Measurements from ENCODE around the gene SNX5. TPM values are rescaled to one million over a fixed set of nuclear protein-coding genes. Genes with fewer than 3 reads are reported as not detected.

The SNX5 gene
- total RNA-seq, 1 donor: 127 TPM

- no peak for DNase-seq (ENCODE audit: low read depth in 2 of 3, low spot score in 2 of 3)
Measured at GRCh38 chr20:17921774-17922173, 46.8 kb downstream of the SNX5 start.

- DNase-seq (ENCODE audit: low read depth in 2 of 3, low spot score in 2 of 3): no peak
Measured at GRCh38 chr20:17919149-17919548, 49.4 kb downstream of the SNX5 start.

GRCh38 chr20:17917832-17918618 lies 50.6 kb downstream of the SNX5 start:
- no peak for DNase-seq (ENCODE audit: low read depth in 2 of 3, low spot score in 2 of 3)

- peak in 1 of 3 donors; percentile 85 for DNase-seq (ENCODE audit: low read depth in 2 of 3, low spot score in 2 of 3)
Measured at GRCh38 chr20:17916433-17916891, 52.1 kb downstream of the SNX5 start.

- DNase-seq (ENCODE audit: low read depth in 2 of 3, low spot score in 2 of 3): no peak
Measured at GRCh38 chr20:17914957-17915356, 53.6 kb downstream of the SNX5 start.

- no peak for DNase-seq (ENCODE audit: low read depth in 2 of 3, low spot score in 2 of 3)
Measured at GRCh38 chr20:17912916-17913315, 55.7 kb downstream of the SNX5 start.

- no peak for DNase-seq (ENCODE audit: low read depth in 2 of 3, low spot score in 2 of 3)
Measured at GRCh38 chr20:17911927-17912326, 56.7 kb downstream of the SNX5 start.

- DNase-seq (ENCODE audit: low read depth in 2 of 3, low spot score in 2 of 3): no peak
Measured at GRCh38 chr20:17910828-17911294, 57.7 kb downstream of the SNX5 start.

GRCh38 chr20:17909869-17910321 lies 58.7 kb downstream of the SNX5 start:
- no peak for DNase-seq (ENCODE audit: low read depth in 2 of 3, low spot score in 2 of 3)

- no peak for DNase-seq (ENCODE audit: low read depth in 2 of 3, low spot score in 2 of 3)
Measured at GRCh38 chr20:17905544-17905943, 63.0 kb downstream of the SNX5 start.

GRCh38 chr20:17904027-17904426 lies 64.6 kb downstream of the SNX5 start:
- DNase-seq (ENCODE audit: low read depth in 2 of 3, low spot score in 2 of 3): no peak

- DNase-seq (ENCODE audit: low read depth in 2 of 3, low spot score in 2 of 3): no peak
Measured at GRCh38 chr20:17902531-17903083, 66.0 kb downstream of the SNX5 start.

GRCh38 chr20:17901971-17902370 lies 66.6 kb downstream of the SNX5 start:
- no peak for DNase-seq (ENCODE audit: low read depth in 2 of 3, low spot score in 2 of 3)

GRCh38 chr20:17898548-17898994 lies 70.0 kb downstream of the SNX5 start:
- DNase-seq (ENCODE audit: low read depth in 2 of 3, low spot score in 2 of 3): peak; percentile 32 to 85 (median 58)

- DNase-seq (ENCODE audit: low read depth in 2 of 3, low spot score in 2 of 3): no peak
Measured at GRCh38 chr20:17897566-17898307, 70.9 kb downstream of the SNX5 start.

GRCh38 chr20:17896771-17897369 lies 71.7 kb downstream of the SNX5 start:
- no peak for DNase-seq (ENCODE audit: low read depth in 2 of 3, low spot score in 2 of 3)

GRCh38 chr20:17896193-17896723 lies 72.3 kb downstream of the SNX5 start:
- DNase-seq (ENCODE audit: low read depth in 2 of 3, low spot score in 2 of 3): peak in 1 of 3 donors; percentile 46

- DNase-seq (ENCODE audit: low read depth in 2 of 3, low spot score in 2 of 3): peak in 2 of 3 donors; percentile 64 to 84
Measured at GRCh38 chr20:17895641-17896171, 72.9 kb downstream of the SNX5 start.

- DNase-seq (ENCODE audit: low read depth in 2 of 3, low spot score in 2 of 3): no peak
Measured at GRCh38 chr20:17893445-17893844, 75.1 kb downstream of the SNX5 start.

- DNase-seq (ENCODE audit: low read depth in 2 of 3, low spot score in 2 of 3): no peak
Measured at GRCh38 chr20:17892189-17892938, 76.2 kb downstream of the SNX5 start.

Measured in hematopoietic multipotent progenitor cell (in vitro differentiated cells).